Measurements from ENCODE around the gene BABAM1.

GRCh38 chr19:17220207-17220758 is 47.0 kb upstream of the BABAM1 start:
- TF ChIP-seq CTCF (conservative IDR thresholded peaks at IDR 0.05 in 1 of 2, IDR thresholded peaks at IDR 0.05 in 1 of 2; ENCODE audit: extremely low read depth in 1 of 2, insufficient read depth in 1 of 2, low read depth in 1 of 2, low read length in 2 of 2): no peak
- TF ChIP-seq EZH2 (IDR thresholded peaks at IDR 0.05; ENCODE audit: borderline replicate concordance, low read length): no peak
